Nephron progenitor cell (in vitro differentiated cells): ENCODE data around the gene CDH8.

ENCODE experiments used
- DNase-seq: peaks from one replicate; pipeline ENCODE4 v3.0.0; 2021
- H3K27ac Mint-ChIP-seq: 2 replicates; pipeline ENCODE4 v1.8.0; 2021; ENCODE audit warnings: mild to moderate bottlenecking, moderate library complexity, mixed read lengths
- H3K27me3 Mint-ChIP-seq: 2 replicates; pipeline ENCODE4 v1.8.0; 2021; ENCODE audit warnings: mild to moderate bottlenecking, low read depth, mixed read lengths; ENCODE audit not compliant: poor library complexity
- H3K36me3 Mint-ChIP-seq: 2 replicates; pipeline ENCODE4 v1.8.0; 2021; ENCODE audit warnings: low read depth, mixed read lengths
- H3K4me1 Mint-ChIP-seq: 2 replicates; pipeline ENCODE4 v1.8.0; 2021; ENCODE audit warnings: mixed read lengths
- H3K4me3 Mint-ChIP-seq: 2 replicates; pipeline ENCODE4 v1.8.0; 2021; ENCODE audit warnings: mild to moderate bottlenecking, moderate library complexity, mixed read lengths
- H3K9me3 Mint-ChIP-seq: 2 replicates; pipeline ENCODE4 v1.8.0; 2021; ENCODE audit warnings: mild to moderate bottlenecking, moderate library complexity, mixed read lengths
- TF ChIP-seq, protein P1 (sequence below): fragments of 200-600 bp; sonication (generic); IDR thresholded peaks from 2 replicates; pipeline ENCODE4 v1.5.0; 2021; ENCODE audit warnings: antibody characterized with exemption

CDH8 gene

DNA sequence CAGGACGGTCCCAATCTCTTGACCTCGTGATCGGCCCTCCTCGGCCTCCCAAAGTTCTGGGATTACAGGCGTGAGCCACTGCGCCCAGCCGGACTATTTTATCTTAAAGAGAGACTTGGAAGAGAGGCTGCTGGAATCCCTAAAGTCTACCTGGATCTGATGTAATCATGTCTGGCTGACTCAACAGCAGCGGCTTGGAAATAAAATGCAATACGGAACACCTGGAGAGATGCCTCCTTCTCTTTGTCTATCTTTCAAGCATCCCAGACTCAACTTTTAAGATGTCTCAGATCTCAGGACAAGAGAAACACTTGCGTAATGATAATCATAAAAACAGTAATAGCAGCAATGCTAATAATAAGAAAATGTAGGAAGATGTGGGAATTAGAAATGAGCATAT, 95.6 kb downstream of the CDH8 start:
- no peaks in the 10 kb centered on the region for H3K9me3 Mint-ChIP-seq
- H3K4me3 Mint-ChIP-seq, result no peak overlapping the region
- TF ChIP-seq, protein P1, sequence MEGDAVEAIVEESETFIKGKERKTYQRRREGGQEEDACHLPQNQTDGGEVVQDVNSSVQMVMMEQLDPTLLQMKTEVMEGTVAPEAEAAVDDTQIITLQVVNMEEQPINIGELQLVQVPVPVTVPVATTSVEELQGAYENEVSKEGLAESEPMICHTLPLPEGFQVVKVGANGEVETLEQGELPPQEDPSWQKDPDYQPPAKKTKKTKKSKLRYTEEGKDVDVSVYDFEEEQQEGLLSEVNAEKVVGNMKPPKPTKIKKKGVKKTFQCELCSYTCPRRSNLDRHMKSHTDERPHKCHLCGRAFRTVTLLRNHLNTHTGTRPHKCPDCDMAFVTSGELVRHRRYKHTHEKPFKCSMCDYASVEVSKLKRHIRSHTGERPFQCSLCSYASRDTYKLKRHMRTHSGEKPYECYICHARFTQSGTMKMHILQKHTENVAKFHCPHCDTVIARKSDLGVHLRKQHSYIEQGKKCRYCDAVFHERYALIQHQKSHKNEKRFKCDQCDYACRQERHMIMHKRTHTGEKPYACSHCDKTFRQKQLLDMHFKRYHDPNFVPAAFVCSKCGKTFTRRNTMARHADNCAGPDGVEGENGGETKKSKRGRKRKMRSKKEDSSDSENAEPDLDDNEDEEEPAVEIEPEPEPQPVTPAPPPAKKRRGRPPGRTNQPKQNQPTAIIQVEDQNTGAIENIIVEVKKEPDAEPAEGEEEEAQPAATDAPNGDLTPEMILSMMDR, result no peak
- no peak for DNase-seq
- no peaks in the 10 kb centered on the region for H3K36me3 Mint-ChIP-seq
- H3K27ac Mint-ChIP-seq, result no peak overlapping the region
- peaks cover 6% of the 10 kb centered on the region for H3K27me3 Mint-ChIP-seq
- no peaks in the 10 kb centered on the region for H3K4me1 Mint-ChIP-seq

DNA sequence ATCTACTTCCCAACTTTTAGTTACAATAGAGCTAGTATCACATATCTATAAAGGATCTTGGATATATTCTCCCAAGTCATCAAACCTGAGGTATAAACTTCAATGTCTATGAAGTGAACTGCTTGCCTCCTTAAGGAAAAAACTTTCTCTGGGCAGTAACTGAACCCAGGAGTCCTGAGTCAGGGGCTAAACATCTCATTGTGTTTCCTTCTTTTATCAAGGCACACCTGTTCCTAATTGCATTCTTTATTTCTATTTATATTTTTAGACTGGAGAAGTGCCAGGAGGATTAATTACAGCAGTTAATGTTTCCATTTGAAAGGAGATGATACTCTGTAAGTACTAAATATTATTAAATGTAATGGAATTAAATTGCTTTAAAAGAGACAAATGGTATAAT, 98.6 kb downstream of the CDH8 start:
- Mint-ChIP-seq H3K4me1 (no peaks in the 10 kb centered on the region), H3K36me3 (no peaks in the 10 kb centered on the region), H3K27ac (no peak overlapping the region), H3K4me3 (no peak overlapping the region), H3K9me3 (no peaks in the 10 kb centered on the region), H3K27me3 (peaks cover 6% of the 10 kb centered on the region)
- no peak for DNase-seq
- TF ChIP-seq, protein P1, result no peak

DNA sequence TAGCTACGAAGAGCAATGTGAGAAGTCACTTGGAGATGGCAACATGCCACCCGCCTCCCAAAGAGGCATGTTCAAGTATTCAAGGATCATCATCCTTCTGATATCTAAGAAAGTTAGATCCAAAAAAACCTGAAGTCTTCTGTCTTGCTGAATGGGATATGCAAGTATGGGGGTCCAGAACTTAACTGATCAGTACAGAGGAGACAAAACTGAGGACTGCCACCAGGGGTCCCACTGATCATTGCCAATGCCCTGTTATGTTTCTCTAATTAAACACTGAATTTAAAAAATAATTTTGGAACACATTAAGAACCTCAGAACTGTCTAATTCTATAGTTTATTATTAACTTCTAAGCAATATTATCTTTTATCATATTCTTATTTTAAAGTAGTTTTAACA, 99.7 kb downstream of the CDH8 start:
- Mint-ChIP-seq H3K9me3 (no peaks in the 10 kb centered on the region), H3K27me3 (peaks cover 6% of the 10 kb centered on the region), H3K4me1 (no peaks in the 10 kb centered on the region), H3K36me3 (no peaks in the 10 kb centered on the region), H3K27ac (no peak overlapping the region), H3K4me3 (no peak overlapping the region)
- TF ChIP-seq, protein P1, result peak; percentile 71
- peak; percentile 22 for DNase-seq

DNA sequence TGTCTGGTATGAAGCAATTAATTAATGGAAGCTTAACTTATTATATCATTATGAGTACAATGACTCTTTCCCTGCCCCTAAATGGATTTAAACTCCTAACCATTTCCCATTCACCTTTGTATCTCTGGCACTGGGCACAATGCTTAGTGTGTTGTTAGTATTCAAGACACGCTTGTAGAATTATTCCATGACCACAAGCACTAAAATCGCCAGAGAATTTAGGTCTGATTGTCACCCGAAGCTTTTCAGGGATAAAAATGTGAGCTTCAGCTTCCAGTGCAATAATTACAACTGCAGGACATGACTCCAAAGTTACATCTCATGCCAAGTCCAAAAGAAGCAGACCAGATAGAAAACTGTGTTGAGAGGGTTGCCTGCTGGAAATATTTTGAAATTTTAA, 101.6 kb downstream of the CDH8 start:
- TF ChIP-seq, protein P1, result no peak
- H3K27ac Mint-ChIP-seq, result no peak overlapping the region
- no peaks in the 10 kb centered on the region for H3K27me3 Mint-ChIP-seq
- DNase-seq, result no peak
- H3K36me3 Mint-ChIP-seq, result no peaks in the 10 kb centered on the region
- no peaks in the 10 kb centered on the region for H3K4me1 Mint-ChIP-seq
- H3K4me3 Mint-ChIP-seq, result no peak overlapping the region
- no peaks in the 10 kb centered on the region for H3K9me3 Mint-ChIP-seq

DNA sequence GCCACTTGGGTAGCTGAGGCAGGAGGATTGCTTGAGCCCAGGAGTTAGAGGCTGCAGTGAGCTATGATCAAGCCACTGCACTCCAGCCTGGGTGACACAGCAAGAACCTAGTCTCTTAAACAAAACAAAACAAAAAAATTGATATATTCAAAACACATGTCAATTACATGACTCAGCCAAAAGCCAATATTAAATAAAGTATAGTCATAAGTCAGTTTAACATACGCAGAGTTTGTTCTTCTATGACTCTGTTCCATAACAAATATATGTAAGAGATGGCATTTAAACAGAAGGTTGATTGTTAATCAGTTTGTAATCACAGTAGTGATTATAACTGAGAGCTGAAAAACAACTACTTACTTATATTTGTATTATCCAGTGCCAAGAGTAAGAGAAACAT, 106.5 kb downstream of the CDH8 start:
- H3K9me3 Mint-ChIP-seq, result no peaks in the 10 kb centered on the region
- DNase-seq, result no peak
- no peaks in the 10 kb centered on the region for H3K36me3 Mint-ChIP-seq
- H3K27ac Mint-ChIP-seq, result no peak overlapping the region
- TF ChIP-seq, protein P1, result no peak
- no peaks in the 10 kb centered on the region for H3K27me3 Mint-ChIP-seq
- H3K4me3 Mint-ChIP-seq, result no peak overlapping the region
- H3K4me1 Mint-ChIP-seq, result peaks cover 13% of the 10 kb centered on the region

DNA sequence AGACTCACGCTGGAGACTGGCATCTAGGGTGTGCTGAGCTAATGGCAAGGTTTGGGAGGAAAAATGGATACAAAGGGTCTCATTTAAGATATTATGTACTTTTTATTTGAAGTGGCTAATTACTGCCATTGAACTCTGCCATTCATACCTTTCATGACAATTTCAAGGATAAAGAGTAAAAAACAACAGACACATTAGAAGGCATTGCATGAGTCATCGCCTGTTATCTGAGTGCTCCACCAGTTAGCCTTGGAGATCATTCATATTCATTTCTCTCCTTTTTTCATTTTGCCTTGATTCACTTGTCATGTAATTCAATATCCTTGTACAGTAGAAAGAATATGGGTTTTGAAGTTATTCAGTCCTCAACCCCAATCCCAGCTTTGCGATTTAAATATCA, 109.5 kb downstream of the CDH8 start:
- Mint-ChIP-seq H3K4me1 (peaks cover 13% of the 10 kb centered on the region), H3K27ac (no peak overlapping the region), H3K27me3 (no peaks in the 10 kb centered on the region), H3K9me3 (no peaks in the 10 kb centered on the region), H3K4me3 (no peak overlapping the region), H3K36me3 (no peaks in the 10 kb centered on the region)
- TF ChIP-seq, protein P1, result no peak
- DNase-seq, result no peak
